Measurements from ENCODE around the gene RFTN1. TPM values are rescaled to one million over a fixed set of nuclear protein-coding genes. Genes with fewer than 3 reads are reported as not detected.

The RFTN1 gene
- total and polyA plus RNA-seq, 2 donors (not counting 3 experiments of a cell fraction or from before 2014, with no cell fraction given), result 40.3 to 43.3 TPM

- POLR2A ChIA-PET, result no interaction called here
- DNase-seq (ENCODE audit: low read depth, low spot score) (no peak), FAIRE-seq (no peak)
- no peak overlapping the region for H3K4me3 ChIP-seq (replicated peaks in 1 of 3; ENCODE audit: insufficient read depth in 1 of 3, low read depth in 1 of 3, low read length in 3 of 3)
- H3K9me1 ChIP-seq (replicated peaks; ENCODE audit: control insufficient read depth, extremely low read depth, insufficient read depth, low read length), result no peaks in the 10 kb centered on the region
- no peaks in the 10 kb centered on the region for H4K20me1 ChIP-seq (replicated peaks; ENCODE audit: control insufficient read depth, extremely low read depth, insufficient read depth, low read length)
- H3K9me3 ChIP-seq (replicated peaks; ENCODE audit: control insufficient read depth, insufficient read depth, low read length), result no peaks in the 10 kb centered on the region
- CTCF ChIA-PET, result interaction anchor here (1.3 kb wide), 1 partner anchor 111 kb away, joined by 5 read pairs; no protein-coding TSS in a partner anchor
- no peaks in the 10 kb centered on the region for H3K79me2 ChIP-seq (ENCODE audit: control insufficient read depth, insufficient read depth, low read length)
- dilution Hi-C loops (cut with MboI; ENCODE audit: extremely low pct_ligation_motif_present, low sequenced_read_pairs) (no loop called here), intact Hi-C loops (cut with micrococcal nuclease) (no loop called here)
- H3K4me2 ChIP-seq (ENCODE audit: insufficient read depth, low read length), result no peak overlapping the region
- BruUV-seq (replicated peaks), result no TSS peak
- no peak overlapping the region for H2AFZ ChIP-seq (ENCODE audit: low read depth, low read length)
- H3K27ac ChIP-seq (ENCODE audit: insufficient read depth, low read depth, low read length), result no peak overlapping the region
- H3K36me3 ChIP-seq (ENCODE audit: control insufficient read depth in 2 of 2, extremely low read depth in 1 of 2, insufficient read depth in 2 of 2, low read length in 2 of 2), result peaks cover 2 to 9% of the 10 kb centered on the region in 2 experiments
- H3K9ac ChIP-seq (replicated peaks; ENCODE audit: extremely low read depth, insufficient read depth, low read length), result no peak overlapping the region
- TF ChIP-seq MYC (IDR thresholded peaks at IDR 0.05; ENCODE audit: low read depth, low read length), result no peak
- TF ChIP-seq FOS (IDR thresholded peaks at IDR 0.05; ENCODE audit: borderline replicate concordance, insufficient read depth, low read length), result no peak
- TF ChIP-seq GATA2 (IDR thresholded peaks at IDR 0.05; ENCODE audit: insufficient read depth, insufficient read length, low read depth, low read length), result no peak
- TF ChIP-seq, protein P1, sequence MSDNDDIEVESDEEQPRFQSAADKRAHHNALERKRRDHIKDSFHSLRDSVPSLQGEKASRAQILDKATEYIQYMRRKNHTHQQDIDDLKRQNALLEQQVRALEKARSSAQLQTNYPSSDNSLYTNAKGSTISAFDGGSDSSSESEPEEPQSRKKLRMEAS (IDR thresholded peaks at IDR 0.05; ENCODE audit: insufficient read depth, insufficient read length), result no peak
- TF ChIP-seq, protein P2, sequence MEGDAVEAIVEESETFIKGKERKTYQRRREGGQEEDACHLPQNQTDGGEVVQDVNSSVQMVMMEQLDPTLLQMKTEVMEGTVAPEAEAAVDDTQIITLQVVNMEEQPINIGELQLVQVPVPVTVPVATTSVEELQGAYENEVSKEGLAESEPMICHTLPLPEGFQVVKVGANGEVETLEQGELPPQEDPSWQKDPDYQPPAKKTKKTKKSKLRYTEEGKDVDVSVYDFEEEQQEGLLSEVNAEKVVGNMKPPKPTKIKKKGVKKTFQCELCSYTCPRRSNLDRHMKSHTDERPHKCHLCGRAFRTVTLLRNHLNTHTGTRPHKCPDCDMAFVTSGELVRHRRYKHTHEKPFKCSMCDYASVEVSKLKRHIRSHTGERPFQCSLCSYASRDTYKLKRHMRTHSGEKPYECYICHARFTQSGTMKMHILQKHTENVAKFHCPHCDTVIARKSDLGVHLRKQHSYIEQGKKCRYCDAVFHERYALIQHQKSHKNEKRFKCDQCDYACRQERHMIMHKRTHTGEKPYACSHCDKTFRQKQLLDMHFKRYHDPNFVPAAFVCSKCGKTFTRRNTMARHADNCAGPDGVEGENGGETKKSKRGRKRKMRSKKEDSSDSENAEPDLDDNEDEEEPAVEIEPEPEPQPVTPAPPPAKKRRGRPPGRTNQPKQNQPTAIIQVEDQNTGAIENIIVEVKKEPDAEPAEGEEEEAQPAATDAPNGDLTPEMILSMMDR (IDR thresholded peaks at IDR 0.05; ENCODE audit: extremely low read depth in 1 of 2, insufficient read depth in 1 of 2, low read depth in 1 of 2, low read length in 2 of 2), result no peak
- no peak for TF ChIP-seq JUN (IDR thresholded peaks at IDR 0.05; ENCODE audit: borderline replicate concordance, insufficient read depth, insufficient read length, low read depth)
- no peak for TF ChIP-seq EZH2 (IDR thresholded peaks at IDR 0.05; ENCODE audit: borderline replicate concordance, low read depth, low read length, severe bottlenecking)
- H3K4me1 ChIP-seq (ENCODE audit: control insufficient read depth, extremely low read depth, insufficient read depth, low read length), result no peaks in the 10 kb centered on the region
- H3K27me3 ChIP-seq (ENCODE audit: control insufficient read depth in 2 of 2, insufficient read depth in 2 of 2, low read length in 2 of 2), result no peaks in the 10 kb centered on the region
Observed at GRCh38 chr3:16406166-16406565, 107.3 kb downstream of the RFTN1 start.
